Mesendoderm (in vitro differentiated cells): ENCODE results near the gene CCL13.

Source experiments
- DNase-seq: peaks from one replicate; pipeline ENCODE4 v3.0.0; 2013
- H2AK5ac ChIP-seq: 2 replicates; pipeline ENCODE4 v1.6.1; 2013; ENCODE audit warnings: low read length, inconsistent platforms
- H2BK120ac ChIP-seq: 2 replicates; pipeline ENCODE4 v1.6.1; 2013; ENCODE audit warnings: low read depth, mild to moderate bottlenecking, low read length, moderate library complexity, mixed read lengths
- H2BK15ac ChIP-seq: replicated peaks from 2 replicates; pipeline ENCODE4 v1.6.1; 2013; ENCODE audit warnings: low read depth, mild to moderate bottlenecking, moderate library complexity
- H2BK5ac ChIP-seq: 2 replicates; pipeline ENCODE4 v1.6.1; 2013; ENCODE audit warnings: low read length, inconsistent platforms
- H3K18ac ChIP-seq: 2 replicates; pipeline ENCODE4 v1.6.1; 2013; ENCODE audit warnings: mild to moderate bottlenecking, low read length, mixed read lengths
- H3K23ac ChIP-seq: one replicate; pipeline ENCODE4 v1.6.1; 2013; ENCODE audit warnings: low read length
- H3K27ac ChIP-seq: 2 replicates; pipeline ENCODE4 v1.5.1; 2013; ENCODE audit warnings: low read depth, mild to moderate bottlenecking, inconsistent platforms, low read length, moderate library complexity
- H3K27me3 ChIP-seq: 2 replicates; pipeline ENCODE4 v1.6.1; 2013; ENCODE audit warnings: low read length, control low read depth, mild to moderate bottlenecking, inconsistent platforms; ENCODE audit not compliant: insufficient read depth, poor library complexity
- H3K36me3 ChIP-seq: 2 replicates; pipeline ENCODE4 v1.6.1; 2013; ENCODE audit warnings: low read length, inconsistent platforms; ENCODE audit not compliant: control insufficient read depth, insufficient read depth
- H3K4ac ChIP-seq: one replicate; pipeline ENCODE4 v1.6.1; 2013; ENCODE audit warnings: low read depth, mild to moderate bottlenecking, low read length, moderate library complexity
- H3K4me1 ChIP-seq: 2 replicates; pipeline ENCODE4 v1.6.1; 2013; ENCODE audit warnings: low read depth, low read length, inconsistent platforms; ENCODE audit not compliant: control insufficient read depth
- H3K4me2 ChIP-seq: 2 replicates; pipeline ENCODE4 v1.6.1; 2013; ENCODE audit warnings: low read length
- H3K4me3 ChIP-seq: 2 replicates; pipeline ENCODE4 v1.5.1; 2013; ENCODE audit warnings: mild to moderate bottlenecking, low read length
- H3K56ac ChIP-seq: one replicate; pipeline ENCODE4 v1.6.1; 2013; ENCODE audit warnings: low read length
- H3K79me1 ChIP-seq: 2 replicates; pipeline ENCODE4 v1.6.1; 2013; ENCODE audit warnings: low read length, inconsistent platforms
- H3K79me2 ChIP-seq: 2 replicates; pipeline ENCODE4 v1.6.1; 2013; ENCODE audit warnings: mild to moderate bottlenecking, low read length; ENCODE audit not compliant: control insufficient read depth, insufficient read depth
- H3K9ac ChIP-seq: 2 replicates; pipeline ENCODE4 v1.6.1; 2013; ENCODE audit warnings: low read length, inconsistent platforms
- H4K5ac ChIP-seq: one replicate; pipeline ENCODE4 v1.6.1; 2013; ENCODE audit warnings: low read length
- H4K8ac ChIP-seq: one replicate; pipeline ENCODE4 v1.6.1; 2013; ENCODE audit warnings: low read depth, mild to moderate bottlenecking, control low read depth, low read length, moderate library complexity
- WGBS: extraction: QIAGEN DNeasy Blood & Tissue Kit; methylation state at CpG from one replicate; pipeline ENCODE4 v1.1.7; 2013; ENCODE audit warnings: low lambda C conversion rate, missing lambda C conversion rate; ENCODE audit not compliant: insufficient coverage; ENCODE audit errors: extremely low coverage; 5-methylcytosine and 5-hydroxymethylcytosine counted together

Gene CCL13

GRCh38 chr17:34403006-34403405 lies 46.7 kb downstream of the CCL13 start:
- Histone ChIP-seq H3K27me3 (no peaks in the 10 kb centered on the region), H2BK5ac (no peak overlapping the region), H3K36me3 (no peaks in the 10 kb centered on the region), H4K5ac (no peak overlapping the region), H3K79me2 (no peaks in the 10 kb centered on the region), H2BK120ac (no peak overlapping the region), H4K8ac (no peak overlapping the region), H3K56ac (no peak overlapping the region), H3K4me1 (no peaks in the 10 kb centered on the region), H3K4me2 (no peak overlapping the region), H3K9ac (no peak overlapping the region), H3K4me3 (no peak overlapping the region), H2AK5ac (no peak overlapping the region), H3K18ac (no peak overlapping the region), H3K27ac (no peak overlapping the region), H2BK15ac (no peak overlapping the region), H3K79me1 (no peaks in the 10 kb centered on the region), H3K4ac (no peak overlapping the region), H3K23ac (no peak overlapping the region)
- DNase-seq: no peak
- WGBS: no CpG with 5 or more reads among the region's 4 CpGs

GRCh38 chr17:34406226-34406625 lies 49.9 kb downstream of the CCL13 start:
- Histone ChIP-seq H3K27ac (no peak overlapping the region), H3K4me1 (no peaks in the 10 kb centered on the region), H2BK15ac (no peak overlapping the region), H3K4me3 (no peak overlapping the region), H2BK5ac (no peak overlapping the region), H3K79me2 (no peaks in the 10 kb centered on the region), H3K27me3 (no peaks in the 10 kb centered on the region), H3K56ac (no peak overlapping the region), H3K23ac (no peak overlapping the region), H4K5ac (no peak overlapping the region), H2BK120ac (no peak overlapping the region), H3K79me1 (no peaks in the 10 kb centered on the region), H3K36me3 (no peaks in the 10 kb centered on the region), H3K4ac (no peak overlapping the region), H3K9ac (no peak overlapping the region), H4K8ac (no peak overlapping the region), H3K4me2 (no peak overlapping the region), H2AK5ac (no peak overlapping the region), H3K18ac (no peak overlapping the region)
- no CpG with 5 or more reads among the region's 6 CpGs for whole genome bisulfite sequencing
- no peak for DNase-seq
